ENCODE results near the gene HS6ST3.

Gene HS6ST3

DNA sequence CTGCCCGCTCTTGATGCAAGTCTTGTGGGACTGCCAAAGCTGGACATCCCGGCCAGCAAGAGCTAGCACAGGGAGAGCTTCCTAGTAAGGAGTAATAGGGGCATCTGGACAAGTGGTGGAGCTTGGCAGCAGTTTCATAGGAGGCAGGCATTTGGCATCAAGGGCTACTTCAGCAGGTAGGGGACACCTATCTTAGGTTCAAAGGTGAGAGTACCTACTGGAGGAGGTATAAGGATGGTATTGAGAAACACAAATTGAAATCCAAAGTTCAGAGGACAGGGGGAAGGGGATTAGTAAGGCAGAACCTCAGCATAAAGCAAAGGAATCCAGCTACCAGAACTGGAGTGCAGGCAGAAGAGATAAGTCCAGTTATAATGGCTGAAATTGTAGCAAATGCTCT lies 462.7 kb downstream of the HS6ST3 start:
- ChIA-PET POLR2A (no interaction called here), CTCF (interaction anchor here (1.3 kb wide), 1 partner anchor 16 kb away, joined by 3 read pairs; no protein-coding TSS in a partner anchor)
- TF ChIP-seq, protein P1, sequence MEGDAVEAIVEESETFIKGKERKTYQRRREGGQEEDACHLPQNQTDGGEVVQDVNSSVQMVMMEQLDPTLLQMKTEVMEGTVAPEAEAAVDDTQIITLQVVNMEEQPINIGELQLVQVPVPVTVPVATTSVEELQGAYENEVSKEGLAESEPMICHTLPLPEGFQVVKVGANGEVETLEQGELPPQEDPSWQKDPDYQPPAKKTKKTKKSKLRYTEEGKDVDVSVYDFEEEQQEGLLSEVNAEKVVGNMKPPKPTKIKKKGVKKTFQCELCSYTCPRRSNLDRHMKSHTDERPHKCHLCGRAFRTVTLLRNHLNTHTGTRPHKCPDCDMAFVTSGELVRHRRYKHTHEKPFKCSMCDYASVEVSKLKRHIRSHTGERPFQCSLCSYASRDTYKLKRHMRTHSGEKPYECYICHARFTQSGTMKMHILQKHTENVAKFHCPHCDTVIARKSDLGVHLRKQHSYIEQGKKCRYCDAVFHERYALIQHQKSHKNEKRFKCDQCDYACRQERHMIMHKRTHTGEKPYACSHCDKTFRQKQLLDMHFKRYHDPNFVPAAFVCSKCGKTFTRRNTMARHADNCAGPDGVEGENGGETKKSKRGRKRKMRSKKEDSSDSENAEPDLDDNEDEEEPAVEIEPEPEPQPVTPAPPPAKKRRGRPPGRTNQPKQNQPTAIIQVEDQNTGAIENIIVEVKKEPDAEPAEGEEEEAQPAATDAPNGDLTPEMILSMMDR (IDR thresholded peaks at IDR 0.05; ENCODE audit: control extremely low read depth, extremely low read depth, low read depth, missing control alignments), result no peak
- DNase-seq (ENCODE audit: extremely low spot score), result no peak

DNA sequence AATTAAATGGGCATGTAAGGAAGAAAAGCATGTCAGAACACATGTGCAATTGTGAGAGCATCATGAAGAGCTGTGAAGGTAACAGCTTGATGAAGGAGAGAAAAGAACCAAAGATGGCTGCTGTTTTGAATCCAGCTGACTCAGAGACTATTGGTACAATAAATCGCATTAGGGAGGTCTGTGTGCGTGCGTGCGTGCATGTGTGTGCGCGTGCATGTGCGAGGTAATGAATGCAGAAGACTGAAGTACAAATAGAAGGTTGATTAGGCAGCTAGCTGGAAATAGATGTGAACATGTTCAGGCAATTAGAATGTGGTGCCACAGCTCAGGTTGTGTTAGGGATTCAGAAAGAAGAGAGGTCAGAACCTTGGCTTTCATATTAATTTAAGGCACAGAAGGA lies 463.9 kb downstream of the HS6ST3 start:
- POLR2A ChIA-PET, result no interaction called here
- CTCF ChIA-PET, result interaction anchor here (1.7 kb wide), 1 partner anchor 9 kb away, joined by 4 read pairs; no protein-coding TSS in a partner anchor

DNA sequence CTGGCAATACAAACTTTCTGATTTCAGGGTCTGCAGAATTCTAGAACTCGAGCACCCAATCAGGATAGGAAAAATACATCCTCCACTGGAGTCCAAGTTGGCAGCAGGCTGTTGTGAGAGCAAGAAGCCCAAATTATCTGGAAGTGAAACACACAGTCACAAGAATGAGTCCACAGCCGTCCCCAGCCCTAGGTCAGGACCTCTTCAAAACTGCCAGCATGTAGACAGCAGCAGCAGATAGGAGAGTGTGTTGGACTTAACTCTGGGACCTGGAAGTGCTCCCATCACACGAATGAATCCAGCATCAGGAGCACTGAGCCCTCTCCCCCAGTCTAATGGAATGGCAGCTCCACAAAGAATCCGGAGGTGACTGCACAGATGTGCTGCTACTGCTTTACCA lies 483.7 kb downstream of the HS6ST3 start:
- TF ChIP-seq, protein P1 (IDR thresholded peaks at IDR 0.05; ENCODE audit: control extremely low read depth, extremely low read depth, low read depth, missing control alignments), result no peak
- ChIA-PET CTCF (interaction anchor here (1.4 kb wide), 1 partner anchor 12 kb away, joined by 5 read pairs; no protein-coding TSS in a partner anchor), POLR2A (no interaction called here)
- DNase-seq (ENCODE audit: extremely low spot score), result no peak

More for the DNA sequence above, 463.9 kb downstream of the HS6ST3 start:
- DNase-seq (ENCODE audit: extremely low spot score), result no peak
- TF ChIP-seq, protein P1 (IDR thresholded peaks at IDR 0.05; ENCODE audit: control extremely low read depth, extremely low read depth, low read depth, missing control alignments), result no peak

DNA sequence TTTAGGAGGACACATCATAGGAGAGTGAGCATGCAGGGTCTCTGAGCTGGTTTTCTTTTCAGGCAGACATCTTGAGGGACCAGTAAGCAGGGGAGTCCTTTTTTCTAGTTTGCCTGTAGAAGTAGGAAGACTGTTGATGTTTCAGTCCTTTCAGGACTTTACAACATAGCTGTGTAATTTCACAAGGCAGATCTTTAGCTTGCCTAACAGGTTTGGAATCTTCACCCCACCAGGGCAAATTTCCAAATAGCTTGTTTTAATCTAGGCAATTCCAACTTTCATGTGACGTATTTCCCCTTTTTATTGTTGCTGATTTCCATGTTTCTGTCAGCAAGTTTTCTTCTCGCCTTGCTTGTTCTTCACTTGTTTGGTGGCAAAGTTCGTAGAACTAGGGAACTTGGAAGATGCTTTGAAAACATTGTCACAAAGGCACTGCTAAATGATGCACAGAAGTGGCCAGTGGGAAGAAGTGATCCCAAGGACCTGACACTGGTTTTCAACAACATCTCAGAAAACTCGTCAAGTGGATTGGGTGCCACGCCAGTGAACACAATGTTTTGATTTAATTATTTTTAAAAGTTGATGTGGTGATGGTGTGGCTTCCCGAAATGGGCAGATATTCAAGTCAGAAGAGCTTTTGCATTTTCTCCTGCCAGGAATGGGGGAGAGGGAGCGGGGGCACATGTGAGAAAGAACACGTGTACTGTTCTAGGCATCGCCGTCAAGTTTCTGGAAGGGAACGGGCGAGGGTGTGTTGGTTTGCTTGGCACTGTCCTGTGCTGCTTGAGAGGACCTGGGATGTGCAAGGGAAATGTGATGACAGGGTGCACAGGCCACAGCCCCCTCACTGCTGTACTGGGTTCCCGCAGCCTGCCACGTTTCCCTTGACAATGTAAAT lies 485.8 kb downstream of the HS6ST3 start:
- TF ChIP-seq, protein P1 (IDR thresholded peaks at IDR 0.05; ENCODE audit: control extremely low read depth, extremely low read depth, low read depth, missing control alignments), result no peak
- DNase-seq (ENCODE audit: extremely low spot score), result no peak
- POLR2A ChIA-PET, result no interaction called here
- CTCF ChIA-PET, result no interaction called here

DNA sequence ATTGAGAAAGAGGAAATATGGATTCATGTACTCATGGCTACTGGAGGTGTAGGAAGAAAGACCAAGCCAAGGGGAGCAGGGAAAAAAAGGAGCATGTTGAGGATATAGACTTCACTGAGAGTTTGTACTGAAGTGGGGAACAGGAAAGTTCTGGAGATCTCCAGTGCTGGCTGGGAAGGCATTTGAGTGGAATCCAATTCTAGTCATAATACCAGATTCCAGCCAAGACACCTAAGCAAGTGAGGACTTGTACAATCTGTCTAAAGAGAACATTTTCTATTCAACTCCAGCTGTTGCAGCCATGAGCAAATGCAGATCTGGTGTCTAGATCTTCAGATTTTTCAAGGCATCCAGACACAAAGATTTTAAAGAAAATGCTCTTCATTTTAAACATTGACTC lies 491.8 kb downstream of the HS6ST3 start:
- no peak for DNase-seq (ENCODE audit: extremely low spot score)
- CTCF ChIA-PET, result no interaction called here
- POLR2A ChIA-PET, result no interaction called here
- TF ChIP-seq, protein P1 (IDR thresholded peaks at IDR 0.05; ENCODE audit: control extremely low read depth, extremely low read depth, low read depth, missing control alignments), result no peak

DNA sequence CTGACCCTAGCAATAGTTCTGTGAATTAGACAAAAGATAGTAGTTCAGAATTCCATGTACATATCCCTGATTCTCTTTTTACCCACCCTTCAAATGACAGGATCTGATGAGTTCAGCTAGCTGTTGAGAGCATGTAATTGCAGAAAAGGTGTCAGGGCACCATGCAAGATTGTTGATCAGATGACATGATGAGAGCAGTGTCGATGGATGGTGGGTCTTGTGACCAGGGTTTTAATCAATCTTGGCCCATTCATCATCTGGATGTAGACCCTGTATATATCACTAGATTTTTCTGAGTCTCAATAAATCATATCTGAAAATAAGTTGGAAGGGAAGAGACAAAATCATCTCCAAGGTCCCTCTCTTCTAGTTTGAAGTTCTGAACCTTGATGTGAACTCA lies 525.3 kb downstream of the HS6ST3 start:
- POLR2A ChIA-PET, result no interaction called here
- TF ChIP-seq, protein P1 (IDR thresholded peaks at IDR 0.05; ENCODE audit: control extremely low read depth, extremely low read depth, low read depth, missing control alignments), result no peak
- DNase-seq (ENCODE audit: extremely low spot score), result no peak
- CTCF ChIA-PET, result no interaction called here

Measured in GM10248 (cell line).